Activated B cell treated with CpG ODN at 0.5 μM for 24 hours (primary cell): ENCODE measurements around the gene PIN4. TPM values are rescaled to one million over a fixed set of nuclear protein-coding genes. Genes with fewer than 3 reads are reported as not detected.
"Not testable (repeated sequence)": the region's sequence is repeated elsewhere in the genome, so short reads cannot be mapped to it uniquely, and the experiment has no call there.

ENCODE experiments used
- ATAC-seq: fragments of 200-7000 bp; cut with Tn5 transposase; one replicate; pipeline ENCODE4 v1.10.0; 2021; ENCODE audit warnings: low read depth, mild to moderate bottlenecking, moderate library complexity
- CTCF ChIA-PET: fragments of 350-600 bp; sonication (Branson Sonifier 250); formaldehyde crosslinking; loops from one replicate; lab custom pipeline; 2021; ENCODE audit warnings: antibody characterized with exemption; lab: Charles Lee
- POLR2A ChIA-PET: fragments of 350-600 bp; sonication (Branson Sonifier 250); formaldehyde crosslinking; loops from one replicate; lab custom pipeline; 2021; ENCODE audit warnings: antibody characterized with exemption; lab: Charles Lee
- DNase-seq: peaks from one replicate; pipeline ENCODE4 v3.0.0; 2022
- H3K27ac Mint-ChIP-seq: one replicate; pipeline ENCODE4 v1.8.0; 2020; ENCODE audit warnings: mixed read lengths
- H3K27me3 Mint-ChIP-seq: one replicate; pipeline ENCODE4 v1.8.0; 2021; ENCODE audit warnings: mixed read lengths
- H3K36me3 Mint-ChIP-seq: one replicate; pipeline ENCODE4 v1.8.0; 2021; ENCODE audit warnings: low read depth, mixed read lengths
- H3K4me1 Mint-ChIP-seq: one replicate; pipeline ENCODE4 v1.8.0; 2021; ENCODE audit warnings: mixed read lengths
- H3K4me3 Mint-ChIP-seq: one replicate; pipeline ENCODE4 v1.8.0; 2020; ENCODE audit warnings: mild to moderate bottlenecking, mixed read lengths
- H3K9me3 Mint-ChIP-seq: one replicate; pipeline ENCODE4 v1.8.0; 2020; ENCODE audit warnings: mixed read lengths
- intact Hi-C: fragments of 100-400 bp; cut with micrococcal nuclease; formaldehyde crosslinking; loops from one replicate; pipeline ENCODE4 v1.15.1; 2024
- total RNA-seq: library from RNA; stranded (reverse); gene quantifications from 2 replicates; pipeline ENCODE4 v1.2.3, GENCODE V29; 2022
- TF ChIP-seq, protein P1 (sequence below): fragments of 200-600 bp; IDR thresholded peaks from one replicate; pipeline ENCODE4 v1.8.0; 2022; ENCODE audit warnings: antibody characterized with exemption, mild to moderate bottlenecking

Gene PIN4
- total RNA-seq, 1 donor from 2014 or later: 10.9 TPM

DNA sequence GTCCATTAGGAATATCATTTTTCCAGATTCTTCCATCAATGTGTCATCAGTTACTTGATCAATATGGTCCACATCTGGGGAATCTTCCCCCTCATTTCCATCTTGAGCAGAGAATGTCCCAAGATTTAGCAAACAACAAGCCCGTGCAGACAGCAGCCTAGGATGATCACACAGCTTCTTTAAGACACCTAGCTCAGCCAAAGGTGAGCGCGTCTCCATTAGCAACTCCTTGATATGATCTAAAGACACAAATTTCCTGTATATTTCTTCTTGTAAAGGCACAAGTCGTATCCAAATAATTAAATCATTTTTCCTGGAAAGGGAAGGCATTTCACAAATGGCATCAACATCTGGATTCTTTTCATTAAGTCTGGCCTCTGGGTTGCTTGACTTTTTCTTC, 25.8 kb downstream of the PIN4 start:
- H3K4me3 Mint-ChIP-seq: no peak overlapping the region
- H3K27me3 Mint-ChIP-seq: no peaks in the 10 kb centered on the region
- H3K27ac Mint-ChIP-seq: no peak overlapping the region
- intact Hi-C loops: no loop called here
- POLR2A ChIA-PET: interaction anchor here (0.5 kb wide), 1 partner anchor 15 kb away, joined by 3 read pairs; no protein-coding TSS in a partner anchor
- no peaks in the 10 kb centered on the region for H3K4me1 Mint-ChIP-seq
- no peaks in the 10 kb centered on the region for H3K9me3 Mint-ChIP-seq
- no peak for DNase-seq
- TF ChIP-seq, protein P1, sequence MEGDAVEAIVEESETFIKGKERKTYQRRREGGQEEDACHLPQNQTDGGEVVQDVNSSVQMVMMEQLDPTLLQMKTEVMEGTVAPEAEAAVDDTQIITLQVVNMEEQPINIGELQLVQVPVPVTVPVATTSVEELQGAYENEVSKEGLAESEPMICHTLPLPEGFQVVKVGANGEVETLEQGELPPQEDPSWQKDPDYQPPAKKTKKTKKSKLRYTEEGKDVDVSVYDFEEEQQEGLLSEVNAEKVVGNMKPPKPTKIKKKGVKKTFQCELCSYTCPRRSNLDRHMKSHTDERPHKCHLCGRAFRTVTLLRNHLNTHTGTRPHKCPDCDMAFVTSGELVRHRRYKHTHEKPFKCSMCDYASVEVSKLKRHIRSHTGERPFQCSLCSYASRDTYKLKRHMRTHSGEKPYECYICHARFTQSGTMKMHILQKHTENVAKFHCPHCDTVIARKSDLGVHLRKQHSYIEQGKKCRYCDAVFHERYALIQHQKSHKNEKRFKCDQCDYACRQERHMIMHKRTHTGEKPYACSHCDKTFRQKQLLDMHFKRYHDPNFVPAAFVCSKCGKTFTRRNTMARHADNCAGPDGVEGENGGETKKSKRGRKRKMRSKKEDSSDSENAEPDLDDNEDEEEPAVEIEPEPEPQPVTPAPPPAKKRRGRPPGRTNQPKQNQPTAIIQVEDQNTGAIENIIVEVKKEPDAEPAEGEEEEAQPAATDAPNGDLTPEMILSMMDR: no peak
- CTCF ChIA-PET: no interaction called here
- no peak for ATAC-seq
- H3K36me3 Mint-ChIP-seq: peaks cover 29% of the 10 kb centered on the region

DNA sequence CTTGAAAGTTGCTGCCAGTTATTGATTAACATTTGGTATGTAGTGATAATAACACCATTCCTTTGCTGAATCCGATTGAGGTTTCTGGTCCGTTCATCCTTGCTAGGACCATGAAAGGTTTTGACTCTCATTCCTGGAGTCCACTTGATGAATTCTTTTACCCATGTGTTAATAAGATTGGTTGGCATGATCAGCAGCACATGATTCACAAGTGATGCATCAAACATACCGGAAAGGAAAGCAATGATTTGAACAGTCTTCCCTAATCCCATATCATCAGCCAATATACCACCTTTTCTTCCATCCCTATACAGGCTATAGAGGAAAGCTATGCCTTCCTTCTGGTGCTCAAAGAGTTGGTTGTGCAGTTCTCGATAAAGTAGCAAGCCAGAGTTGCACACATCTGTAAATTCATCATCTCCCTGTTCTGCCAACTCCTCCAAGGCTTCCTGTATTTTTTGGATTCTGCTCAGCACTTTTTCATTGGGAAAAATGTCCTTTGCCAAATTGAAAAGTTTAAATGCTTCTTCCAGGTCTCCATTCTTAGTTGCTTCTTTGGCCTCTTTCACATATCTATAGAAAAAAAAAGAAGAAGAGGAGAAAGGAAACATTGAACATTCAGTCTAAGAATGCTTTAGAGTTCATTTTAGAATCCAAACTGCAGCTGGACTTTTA, 26.7 kb downstream of the PIN4 start:
- Mint-ChIP-seq H3K27ac (no peak overlapping the region), H3K9me3 (no peaks in the 10 kb centered on the region)

DNA sequence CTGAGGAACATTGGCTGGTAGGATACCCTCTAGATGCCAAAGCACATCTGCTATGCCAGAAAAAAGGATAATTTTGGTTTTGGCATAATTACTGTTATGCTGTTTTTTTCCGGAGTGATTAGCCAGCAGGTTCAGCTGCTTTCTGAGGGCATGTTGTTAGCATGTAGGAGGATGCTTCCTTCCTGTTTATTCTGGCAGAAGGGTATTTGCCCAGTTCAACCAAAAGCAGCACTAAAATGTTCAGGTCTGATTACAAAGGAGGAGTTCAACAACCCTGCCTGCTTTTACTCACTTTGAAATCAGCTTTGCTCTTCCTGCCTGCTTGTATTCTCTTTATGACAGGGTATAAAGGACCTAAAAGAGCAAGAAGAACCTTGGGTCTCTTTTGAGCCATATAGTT, 35.4 kb downstream of the PIN4 start:
- Mint-ChIP-seq H3K36me3 (peaks cover 5% of the 10 kb centered on the region), H3K4me3 (no peak overlapping the region), H3K27me3 (no peaks in the 10 kb centered on the region), H3K27ac (no peak overlapping the region), H3K4me1 (no peaks in the 10 kb centered on the region), H3K9me3 (no peaks in the 10 kb centered on the region)
- TF ChIP-seq, protein P1: no peak
- no peak for DNase-seq
- intact Hi-C loops: no loop called here
- POLR2A ChIA-PET: no interaction called here
- CTCF ChIA-PET: no interaction called here
- no peak for ATAC-seq

More for the DNA sequence above, 26.7 kb downstream of the PIN4 start:
- ChIA-PET CTCF (no interaction called here), POLR2A (no interaction called here)
- Mint-ChIP-seq H3K36me3 (peaks cover 27% of the 10 kb centered on the region), H3K27me3 (no peaks in the 10 kb centered on the region), H3K4me3 (no peak overlapping the region), H3K4me1 (no peaks in the 10 kb centered on the region)
- no peak for DNase-seq
- intact Hi-C loops: no loop called here
- TF ChIP-seq, protein P1: no peak
- ATAC-seq: no peak

DNA sequence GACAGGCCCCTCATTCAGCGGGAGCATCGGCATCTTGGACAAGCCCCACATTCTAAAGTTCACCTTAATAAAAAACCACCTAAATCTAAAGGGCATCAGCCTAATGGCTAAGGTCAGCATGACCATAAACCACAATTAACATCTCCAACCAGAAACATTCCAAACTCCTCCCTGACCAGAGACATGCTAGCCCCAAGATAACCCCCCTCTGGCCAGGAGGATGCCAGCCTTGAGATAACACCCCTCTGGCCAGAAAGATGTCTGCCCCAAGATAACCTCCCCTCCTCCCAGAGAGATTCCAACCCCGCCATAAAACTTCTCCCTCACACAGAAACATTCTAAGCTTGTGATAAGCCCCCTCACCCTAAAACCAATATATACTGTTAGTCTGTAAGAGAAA, 38.8 kb downstream of the PIN4 start:
- H3K4me1 Mint-ChIP-seq, H3K27me3 Mint-ChIP-seq, ATAC-seq, H3K4me3 Mint-ChIP-seq, H3K27ac Mint-ChIP-seq, H3K9me3 Mint-ChIP-seq, H3K36me3 Mint-ChIP-seq, POLR2A ChIA-PET, CTCF ChIA-PET, DNase-seq, intact Hi-C loops: not testable (repeated sequence)

DNA sequence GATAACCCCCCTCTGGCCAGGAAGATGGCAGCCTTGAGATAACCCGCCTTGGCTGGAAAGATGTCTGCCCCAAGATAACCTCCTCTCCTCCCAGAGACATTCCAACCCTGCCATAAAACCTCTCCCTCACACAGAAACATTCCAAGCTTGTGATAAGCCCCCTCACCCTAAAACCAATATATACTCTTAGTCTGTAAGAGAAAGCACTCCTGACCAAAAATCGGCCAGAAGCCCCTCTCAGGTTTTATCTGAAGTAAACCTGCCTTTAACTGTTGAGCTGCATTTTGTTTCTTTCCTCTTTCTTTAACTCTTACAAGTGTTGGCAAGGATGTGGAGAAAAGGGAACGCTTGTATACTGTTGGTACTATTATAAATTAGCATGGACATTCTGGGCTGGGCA, 48.7 kb downstream of the PIN4 start:
- POLR2A ChIA-PET: no interaction called here
- CTCF ChIA-PET: no interaction called here
- H3K9me3 Mint-ChIP-seq: no peaks in the 10 kb centered on the region
- no peak overlapping the region for H3K27ac Mint-ChIP-seq
- no peak for DNase-seq
- H3K27me3 Mint-ChIP-seq: no peaks in the 10 kb centered on the region
- no peaks in the 10 kb centered on the region for H3K36me3 Mint-ChIP-seq
- no peak for ATAC-seq
- intact Hi-C loops: no loop called here
- TF ChIP-seq, protein P1: no peak
- no peak overlapping the region for H3K4me3 Mint-ChIP-seq
- no peaks in the 10 kb centered on the region for H3K4me1 Mint-ChIP-seq
